Upper lobe of left lung (tissue), 4 donors: ENCODE data around the gene DUSP19.

Experiments
- POLR2A ChIP-seq, 4 donors: fragments of 450-650 bp; IDR thresholded peaks; one replicate each; pipeline ENCODE4 v1.5.1; 2016 to 2017; ENCODE audit warnings: antibody characterized with exemption in 4 of 4, mild to moderate bottlenecking in 2 of 4
- TF ChIP-seq, protein P1 (sequence below), 6 experiments: fragments of 450-650 bp in 4 of 6; fragments of 200-600 bp in 2 of 6; sonication (generic) in 2 of 6; IDR thresholded peaks; one replicate each; pipeline ENCODE4 v1.5.1; 2016 to 2019; ENCODE audit warnings: antibody characterized with exemption in 6 of 6

DNA sequence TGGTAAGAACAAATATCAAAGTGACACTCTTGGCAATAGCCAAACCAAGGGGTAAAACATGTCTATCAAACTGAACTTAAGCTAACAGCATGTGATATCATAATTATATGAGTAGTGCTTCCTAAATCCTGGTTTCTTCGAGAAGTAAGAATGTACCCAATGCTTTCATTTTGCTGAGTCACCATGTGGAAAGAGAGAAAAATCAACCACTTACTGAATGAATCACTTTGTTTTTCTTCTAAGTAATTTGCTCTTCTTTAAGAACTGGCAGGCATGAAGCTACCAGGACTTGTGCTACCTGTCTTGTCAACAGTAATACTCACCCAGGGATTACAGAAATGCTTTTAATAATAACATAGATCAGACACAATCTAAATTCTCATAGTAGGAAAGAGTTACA, 19.0 kb upstream of the DUSP19 start:
- no peak for TF ChIP-seq POLR2A (IDR thresholded peaks at IDR 0.05)
- TF ChIP-seq, protein P1, sequence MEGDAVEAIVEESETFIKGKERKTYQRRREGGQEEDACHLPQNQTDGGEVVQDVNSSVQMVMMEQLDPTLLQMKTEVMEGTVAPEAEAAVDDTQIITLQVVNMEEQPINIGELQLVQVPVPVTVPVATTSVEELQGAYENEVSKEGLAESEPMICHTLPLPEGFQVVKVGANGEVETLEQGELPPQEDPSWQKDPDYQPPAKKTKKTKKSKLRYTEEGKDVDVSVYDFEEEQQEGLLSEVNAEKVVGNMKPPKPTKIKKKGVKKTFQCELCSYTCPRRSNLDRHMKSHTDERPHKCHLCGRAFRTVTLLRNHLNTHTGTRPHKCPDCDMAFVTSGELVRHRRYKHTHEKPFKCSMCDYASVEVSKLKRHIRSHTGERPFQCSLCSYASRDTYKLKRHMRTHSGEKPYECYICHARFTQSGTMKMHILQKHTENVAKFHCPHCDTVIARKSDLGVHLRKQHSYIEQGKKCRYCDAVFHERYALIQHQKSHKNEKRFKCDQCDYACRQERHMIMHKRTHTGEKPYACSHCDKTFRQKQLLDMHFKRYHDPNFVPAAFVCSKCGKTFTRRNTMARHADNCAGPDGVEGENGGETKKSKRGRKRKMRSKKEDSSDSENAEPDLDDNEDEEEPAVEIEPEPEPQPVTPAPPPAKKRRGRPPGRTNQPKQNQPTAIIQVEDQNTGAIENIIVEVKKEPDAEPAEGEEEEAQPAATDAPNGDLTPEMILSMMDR (IDR thresholded peaks at IDR 0.05), result no peak
